OCI-M2 (cell line): ENCODE data around the gene LAIR2.
"Not testable (repeated sequence)": the region's sequence is repeated elsewhere in the genome, so short reads cannot be mapped to it uniquely, and the experiment has no call there.

ENCODE experiments used
- DNase-seq: peaks from one replicate; lab custom pipeline; 2025; ENCODE audit not compliant: unreplicated experiment; lab: John Stamatoyannopoulos, UW

The LAIR2 gene

GRCh38 chr19:54492568-54492967, 10.1 kb upstream of the LAIR2 start:
- DNase-seq: no peak

GRCh38 chr19:54493056-54493455, 9.6 kb upstream of the LAIR2 start:
- DNase-seq: not testable (repeated sequence)

- no peak for DNase-seq
Observed at GRCh38 chr19:54493967-54494585, 8.6 kb upstream of the LAIR2 start.

GRCh38 chr19:54495284-54495683, 7.3 kb upstream of the LAIR2 start:
- DNase-seq: not testable (repeated sequence)

GRCh38 chr19:54497747-54498450, 4.7 kb upstream of the LAIR2 start:
- not testable (repeated sequence) for DNase-seq

GRCh38 chr19:54498451-54498772, 4.2 kb upstream of the LAIR2 start:
- DNase-seq: not testable (repeated sequence)

GRCh38 chr19:54505542-54505941, 2.9 kb downstream of the LAIR2 start:
- not testable (repeated sequence) for DNase-seq

GRCh38 chr19:54506079-54506478, 3.4 kb downstream of the LAIR2 start:
- no peak for DNase-seq

GRCh38 chr19:54507038-54507717, 4.5 kb downstream of the LAIR2 start:
- not testable (repeated sequence) for DNase-seq

GRCh38 chr19:54507824-54508223, 5.2 kb downstream of the LAIR2 start:
- no peak for DNase-seq

- DNase-seq: not testable (repeated sequence)
Observed at GRCh38 chr19:54508487-54508886, 5.9 kb downstream of the LAIR2 start.

GRCh38 chr19:54509200-54509940, 6.7 kb downstream of the LAIR2 start:
- DNase-seq: not testable (repeated sequence)

GRCh38 chr19:54515156-54515555, 12.5 kb downstream of the LAIR2 start:
- DNase-seq: no peak

- DNase-seq: peak; percentile 14
Observed at GRCh38 chr19:54517483-54517882, 14.9 kb downstream of the LAIR2 start.

- DNase-seq: peak; percentile 12
Observed at GRCh38 chr19:54518844-54519243, 16.2 kb downstream of the LAIR2 start.

GRCh38 chr19:54521022-54521859, 18.6 kb downstream of the LAIR2 start:
- DNase-seq: no peak

- DNase-seq: no peak
Observed at GRCh38 chr19:54521860-54522513, 19.4 kb downstream of the LAIR2 start.

GRCh38 chr19:54523403-54523802, 20.8 kb downstream of the LAIR2 start:
- DNase-seq: no peak

- no peak for DNase-seq
Observed at GRCh38 chr19:54525636-54526035, 23.0 kb downstream of the LAIR2 start.

GRCh38 chr19:54526972-54527371, 24.3 kb downstream of the LAIR2 start:
- no peak for DNase-seq
